Keratinocyte (primary cell): ENCODE data around the gene JUP. TPM values are rescaled to one million over a fixed set of nuclear protein-coding genes. Genes with fewer than 3 reads are reported as not detected.

Source experiments
- DNase-seq: peaks from one replicate; pipeline ENCODE4 v3.0.0-alpha.2; 2011; ENCODE audit warnings: low read depth, missing footprints, low spot score
- FAIRE-seq: peaks from 2 replicates; lab custom pipeline; 2011; peaks lifted over from hg19 to GRCh38; lab: Jason Lieb, UNC
- H2AFZ ChIP-seq: 2 replicates; pipeline ENCODE4 v1.6.0; 2012; ENCODE audit warnings: low read length, control low read depth, inconsistent platforms; ENCODE audit not compliant: control insufficient read depth
- H3K27ac ChIP-seq: 2 replicates; pipeline ENCODE4 v1.5.1; 2011; ENCODE audit warnings: low read length; ENCODE audit not compliant: control insufficient read depth, insufficient read depth
- H3K27me3 ChIP-seq: 3 replicates; pipeline ENCODE4 v1.6.0; 2011; ENCODE audit warnings: low read length; ENCODE audit not compliant: control insufficient read depth, insufficient read depth; ENCODE audit errors: extremely low read depth
- H3K36me3 ChIP-seq, 2 experiments: 2 replicates in 1 of 2; 3 replicates in 1 of 2; pipeline ENCODE4 v1.5.1; 2011; ENCODE audit warnings: low read length in 2 of 2, mild to moderate bottlenecking in 1 of 2; ENCODE audit not compliant: control insufficient read depth in 2 of 2, insufficient read depth in 2 of 2; ENCODE audit errors: extremely low read depth in 1 of 2
- H3K4me1 ChIP-seq: 3 replicates; pipeline ENCODE4 v1.5.1; 2011; ENCODE audit warnings: low read length; ENCODE audit not compliant: control insufficient read depth, insufficient read depth; ENCODE audit errors: extremely low read depth
- H3K4me2 ChIP-seq: 3 replicates; pipeline ENCODE4 v1.6.0; 2011; ENCODE audit warnings: low read depth, low read length; ENCODE audit not compliant: control insufficient read depth, insufficient read depth; ENCODE audit errors: extremely low read depth
- H3K4me3 ChIP-seq, 3 experiments: fragments of 200-600 bp in 1 of 3; sonication (generic) in 1 of 3; 2 replicates in 2 of 3; 3 replicates in 1 of 3; pipeline ENCODE4 v1.5.1; 2011 to 2016; ENCODE audit warnings: low read length in 3 of 3, mild to moderate bottlenecking in 3 of 3, control low read depth in 2 of 3, inconsistent platforms in 1 of 3, low read depth in 1 of 3, mixed read lengths in 1 of 3, mixed run types in 1 of 3, moderate library complexity in 1 of 3; ENCODE audit not compliant: control insufficient read depth in 2 of 3, insufficient read depth in 2 of 3; ENCODE audit errors: extremely low read depth in 1 of 3
- H3K79me2 ChIP-seq: 2 replicates; pipeline ENCODE4 v1.6.0; 2012; ENCODE audit warnings: low read length; ENCODE audit not compliant: control insufficient read depth, insufficient read depth
- H3K9ac ChIP-seq: 3 replicates; pipeline ENCODE4 v1.6.0; 2011; ENCODE audit warnings: low read length; ENCODE audit not compliant: control insufficient read depth, insufficient read depth; ENCODE audit errors: extremely low read depth
- H3K9me1 ChIP-seq: 3 replicates; pipeline ENCODE4 v1.6.0; 2011; ENCODE audit warnings: low read length; ENCODE audit not compliant: control insufficient read depth, insufficient read depth; ENCODE audit errors: extremely low read depth
- H3K9me3 ChIP-seq: 2 replicates; pipeline ENCODE4 v1.5.1; 2012; ENCODE audit warnings: low read depth, low read length; ENCODE audit not compliant: control insufficient read depth
- H4K20me1 ChIP-seq: 3 replicates; pipeline ENCODE4 v1.6.0; 2011; ENCODE audit warnings: low read length; ENCODE audit not compliant: control insufficient read depth, insufficient read depth; ENCODE audit errors: extremely low read depth
- CTCF ChIP-seq, 3 experiments: IDR thresholded peaks in 1 of 3; conservative IDR thresholded peaks in 1 of 3; optimal IDR thresholded peaks in 1 of 3; 2 replicates in 2 of 3; 3 replicates in 1 of 3; pipeline versions ENCODE3 to v1.5.1; 2011; ENCODE audit warnings: low read length in 3 of 3, mild to moderate bottlenecking in 3 of 3, moderate library complexity in 2 of 3, control low read depth in 1 of 3, inconsistent platforms in 1 of 3; ENCODE audit not compliant: insufficient read depth in 2 of 3; ENCODE audit errors: extremely low read depth in 1 of 3
- EZH2 ChIP-seq: IDR thresholded peaks from one replicate; pipeline ENCODE4 v1.6.1; 2012; ENCODE audit warnings: inconsistent platforms, mild to moderate bottlenecking, low read length, moderate library complexity
- dilution Hi-C: fragments of 300-500 bp; cut with MboI; formaldehyde crosslinking; loops from one replicate; pipeline ENCODE4 v1.7.0; 2020; ENCODE audit warnings: low sequenced_read_pairs; ENCODE audit not compliant: extremely low pct_ligation_motif_present
- polyA plus RNA-seq, 5 experiments: library from polyadenylated mRNA; depleted of rRNA in 3 of 5; stranded (reverse) in 3 of 5; stranded (forward) in 1 of 5; unstranded in 1 of 5; fragments of >200 nt; gene quantifications; 1 replicate in 1 of 5; 2 replicates in 3 of 5; 3 replicates in 1 of 5; pipeline versions ENCODE4 v1.2.1 to v1.2.3, GENCODE V29; 2011 to 2012; ENCODE audit warnings: missing spikeins in 2 of 5, low read depth in 1 of 5, low replicate concordance in 1 of 5

The JUP gene
- polyA plus RNA-seq, 1 donor (not counting 4 experiments of a cell fraction or from before 2014, with no cell fraction given): 152 TPM

- no peaks in the 10 kb centered on the region for H3K9me3 ChIP-seq
- H3K9ac ChIP-seq: no peak overlapping the region
- dilution Hi-C loops: no loop called here
- peaks cover 11% of the 10 kb centered on the region for H3K27me3 ChIP-seq
- H3K27ac ChIP-seq: no peak overlapping the region
- no peaks in the 10 kb centered on the region for H4K20me1 ChIP-seq
- TF ChIP-seq EZH2 (no peak), CTCF (optimal IDR thresholded peaks at IDR 0.05 in 1 of 3, IDR thresholded peaks at IDR 0.05 in 1 of 3, conservative IDR thresholded peaks at IDR 0.05 in 1 of 3; ENCODE audit: extremely low read depth in 1 of 3, insufficient read depth in 2 of 3, low read length in 3 of 3) (no peak)
- no peak overlapping the region for H3K4me2 ChIP-seq
- H3K36me3 ChIP-seq: no peaks in the 10 kb centered on the region
- FAIRE-seq: no peak
- H2AFZ ChIP-seq: no peak overlapping the region
- no peak overlapping the region for H3K4me3 ChIP-seq
- no peak for DNase-seq
- H3K9me1 ChIP-seq: no peaks in the 10 kb centered on the region
- H3K4me1 ChIP-seq: no peaks in the 10 kb centered on the region
- no peaks in the 10 kb centered on the region for H3K79me2 ChIP-seq
Measured at GRCh38 chr17:41818024-41818423, 31.5 kb upstream of the JUP start.

GRCh38 chr17:41816637-41817320, 30.3 kb upstream of the JUP start:
- FAIRE-seq: no peak
- Histone ChIP-seq H3K9ac (no peak overlapping the region), H3K9me3 (no peaks in the 10 kb centered on the region), H3K79me2 (no peaks in the 10 kb centered on the region), H3K4me1 (peaks cover 4% of the 10 kb centered on the region), H3K27ac (no peak overlapping the region), H3K27me3 (peaks cover 23% of the 10 kb centered on the region), H2AFZ (no peak overlapping the region), H3K4me3 (no peak overlapping the region), H3K4me2 (no peak overlapping the region), H3K9me1 (no peaks in the 10 kb centered on the region), H4K20me1 (no peaks in the 10 kb centered on the region), H3K36me3 (no peaks in the 10 kb centered on the region)
- TF ChIP-seq CTCF (optimal IDR thresholded peaks at IDR 0.05 in 1 of 3, IDR thresholded peaks at IDR 0.05 in 1 of 3, conservative IDR thresholded peaks at IDR 0.05 in 1 of 3; ENCODE audit: extremely low read depth in 1 of 3, insufficient read depth in 2 of 3, low read length in 3 of 3) (no peak), EZH2 (no peak)
- dilution Hi-C loops: no loop called here
- no peak for DNase-seq
